Activated CD4-positive, alpha-beta T cell treated with anti-CD3 and anti-CD28 coated beads, Interleukin-2, amount 50 U/mL, for 1 hour (primary cell): ENCODE measurements around the gene MAD1L1.

ENCODE experiments used
- DNase-seq: peaks from one replicate; pipeline ENCODE4 v3.0.0-alpha.2; 2020

MAD1L1 gene

GRCh38 chr7:2099048-2099957 is 133.4 kb downstream of the MAD1L1 start:
- peak; percentile 10 for DNase-seq

DNA sequence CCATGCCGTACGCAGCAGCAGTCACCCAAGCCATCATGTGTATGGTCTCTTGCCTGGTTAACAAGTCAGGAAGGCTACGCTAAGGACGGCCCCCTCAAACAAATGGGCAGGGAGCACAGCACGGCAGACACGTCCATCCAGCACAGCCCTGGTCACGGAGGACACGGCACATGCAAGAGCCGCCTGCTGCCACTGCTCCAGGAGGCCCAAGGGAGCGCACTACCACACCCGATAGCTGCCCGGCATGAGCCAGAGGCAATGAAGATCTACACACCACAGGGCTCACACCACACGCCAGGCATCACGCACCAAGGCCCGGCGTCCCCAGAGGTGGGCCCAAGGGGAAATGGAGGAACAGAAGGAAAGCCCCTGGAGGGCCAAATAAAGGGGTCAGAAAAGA is 134.2 kb downstream of the MAD1L1 start:
- no peak for DNase-seq

DNA sequence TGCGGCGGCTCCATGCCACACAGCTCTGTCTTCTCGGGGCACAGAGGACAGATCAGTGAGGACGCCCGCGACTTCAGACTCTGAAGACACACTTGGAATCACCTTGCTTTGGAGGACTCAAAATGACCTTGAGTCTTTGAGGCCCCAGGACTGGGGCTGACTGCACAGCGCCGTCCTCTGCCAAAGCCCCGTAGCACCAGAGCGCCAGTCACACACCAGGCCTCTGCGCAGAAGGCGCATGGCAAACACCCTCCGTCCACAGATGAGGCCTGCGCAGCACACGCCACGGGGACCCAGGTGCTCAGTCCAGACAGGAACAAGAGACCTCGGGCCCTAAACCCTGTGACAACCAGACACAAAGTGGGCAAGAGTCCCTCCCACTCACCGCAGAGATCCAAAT is 134.7 kb downstream of the MAD1L1 start:
- DNase-seq: no peak

- DNase-seq: no peak
Measured at GRCh38 chr7:2097492-2097891, 135.3 kb downstream of the MAD1L1 start.

DNA sequence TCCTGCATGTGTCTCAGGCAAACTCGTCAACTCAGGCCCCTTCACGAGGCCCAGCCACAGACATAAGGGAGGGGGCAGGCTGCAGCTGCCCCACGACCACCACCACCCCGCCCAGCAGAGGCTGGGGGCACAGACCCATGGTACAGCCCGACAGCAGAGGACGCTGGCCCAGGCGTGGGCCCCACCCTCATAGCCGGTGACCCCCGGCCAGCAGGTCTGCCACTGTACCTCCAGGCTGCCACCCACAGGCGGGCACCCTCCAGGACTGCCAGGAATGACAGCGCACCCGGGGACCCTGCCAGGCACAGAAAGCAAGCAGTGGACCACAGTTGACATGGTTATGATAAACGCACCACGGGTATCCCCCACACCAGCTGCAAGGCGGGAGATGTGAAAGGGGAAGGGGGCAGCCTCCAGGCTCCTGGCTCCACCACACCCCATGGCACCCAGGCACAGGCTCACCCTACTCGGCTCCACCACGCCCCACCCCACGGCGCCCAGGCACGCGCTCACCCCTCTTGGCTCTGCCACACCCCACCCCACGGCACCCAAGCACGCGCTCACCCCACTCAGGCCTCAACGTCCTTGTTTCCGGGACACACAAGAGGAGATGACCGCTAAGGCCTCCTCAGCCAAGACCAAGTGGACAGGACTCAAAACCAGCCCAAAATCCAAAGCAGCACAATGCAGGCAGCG is 135.9 kb downstream of the MAD1L1 start:
- no peak for DNase-seq

DNA sequence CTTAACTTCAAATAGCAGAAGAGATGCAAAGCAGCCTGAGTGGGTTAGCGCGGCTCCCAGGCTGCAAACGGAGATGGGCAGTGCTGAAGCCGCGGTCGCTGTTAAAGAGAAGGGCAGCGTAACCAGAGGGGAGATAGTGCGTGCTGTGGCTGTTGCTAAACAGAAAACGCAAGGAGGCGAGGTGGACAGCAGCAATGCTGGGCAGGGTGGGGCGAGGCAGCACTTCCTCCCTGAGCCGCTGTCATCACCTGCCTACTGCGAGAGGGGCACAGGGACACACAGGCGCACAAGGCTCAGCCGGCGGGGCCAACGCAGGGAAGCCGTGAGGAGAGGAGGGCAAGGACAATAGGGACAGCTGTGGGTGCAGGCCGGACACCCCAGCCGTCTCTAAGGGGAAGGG is 137.3 kb downstream of the MAD1L1 start:
- DNase-seq: no peak

DNA sequence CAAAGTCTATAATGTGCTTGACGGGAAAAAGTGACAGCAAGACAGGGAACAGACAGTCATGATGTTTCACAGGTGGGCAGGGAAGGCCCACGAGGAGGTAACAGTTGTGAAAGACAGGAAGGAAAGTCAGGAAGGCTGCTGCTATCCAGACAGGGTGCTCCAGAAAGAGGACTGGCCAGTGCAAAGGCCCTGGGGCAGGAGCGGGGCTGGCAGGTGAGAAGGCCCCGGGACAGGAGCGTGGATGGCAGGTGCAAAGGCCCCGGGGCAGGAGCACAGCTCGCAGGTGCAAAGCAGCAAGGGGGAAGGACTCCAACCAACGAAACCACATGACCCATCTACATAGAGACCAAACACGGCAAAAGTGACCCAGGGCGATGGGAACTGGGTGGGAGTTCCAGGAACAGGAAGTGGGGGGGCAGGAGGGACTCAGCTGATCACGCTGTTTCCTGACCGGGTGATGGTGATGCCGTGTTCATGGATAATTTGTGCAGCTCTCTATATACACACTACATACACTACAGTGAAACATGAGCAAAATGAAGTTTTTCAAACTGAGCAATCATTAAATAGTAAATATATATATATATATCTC is 138.2 kb downstream of the MAD1L1 start:
- no peak for DNase-seq

- no peak for DNase-seq
Measured at GRCh38 chr7:2093843-2094220, 138.9 kb downstream of the MAD1L1 start.

- no peak for DNase-seq
Measured at GRCh38 chr7:2093215-2093842, 139.4 kb downstream of the MAD1L1 start.

DNA sequence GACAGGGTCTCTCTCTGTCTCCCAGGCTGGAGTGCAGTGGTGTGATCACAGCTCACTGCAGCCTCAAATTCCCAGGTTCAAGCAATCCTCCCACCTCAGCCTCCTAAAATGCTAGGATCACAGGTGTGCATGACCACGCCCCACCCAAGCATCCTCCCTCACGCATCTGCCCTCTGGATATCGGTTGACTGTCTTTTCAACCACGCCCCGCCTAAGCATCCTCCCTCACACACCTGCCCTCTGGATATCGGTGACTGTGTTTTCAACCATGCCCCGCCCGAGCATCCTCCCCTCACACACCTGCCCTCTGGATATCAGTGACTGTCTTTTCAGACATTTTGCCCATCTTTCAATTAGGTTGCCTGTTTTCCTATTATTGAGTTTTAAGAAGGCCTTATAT is 140.5 kb downstream of the MAD1L1 start:
- no peak for DNase-seq

DNA sequence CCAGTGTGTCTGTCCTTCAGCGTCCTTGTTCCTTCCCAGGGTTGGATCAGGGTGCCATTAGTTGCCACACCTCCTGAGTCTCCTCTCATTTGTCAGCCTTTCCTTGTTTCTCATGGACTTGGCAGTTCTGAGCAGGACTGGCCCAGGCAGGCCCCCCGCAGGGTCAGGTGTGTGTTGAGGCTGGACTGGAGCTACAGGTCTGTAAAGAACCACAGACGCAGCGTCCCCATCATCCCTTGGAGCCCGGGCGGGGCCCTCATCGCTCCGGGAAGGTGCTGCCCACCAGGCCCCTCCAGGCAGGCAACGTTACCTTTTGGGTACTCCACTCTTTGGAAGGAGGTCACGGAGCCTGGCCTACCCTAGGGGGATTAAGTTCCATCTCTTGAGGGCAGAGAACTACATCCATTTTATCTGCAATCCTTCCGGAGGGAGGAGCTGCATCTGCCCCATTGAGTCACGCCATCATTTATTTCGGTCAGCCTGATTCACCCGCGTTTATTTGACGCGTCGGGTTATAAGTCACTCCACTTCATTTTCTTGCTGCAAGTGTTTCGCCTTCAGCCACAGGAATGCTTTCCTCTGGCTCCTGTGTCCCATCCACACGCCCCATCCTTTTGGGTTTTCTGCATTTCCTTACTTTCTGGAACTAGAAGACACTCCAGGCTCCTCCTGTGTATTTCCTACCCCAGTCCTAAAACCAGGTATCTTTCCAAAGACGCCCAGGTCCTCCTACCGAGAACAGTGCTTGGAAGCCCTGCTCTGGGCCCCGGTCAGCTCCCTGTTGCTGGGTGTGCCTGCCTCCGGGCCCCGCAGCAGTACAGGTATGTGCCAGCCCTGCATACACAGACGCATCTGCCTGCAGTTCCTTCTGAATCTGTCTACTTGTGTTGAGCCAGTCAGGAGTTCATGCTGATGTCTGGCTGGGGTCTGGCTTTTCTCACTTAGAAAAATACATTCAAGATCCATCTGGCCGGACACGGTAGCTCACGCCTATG is 141.9 kb downstream of the MAD1L1 start:
- DNase-seq: no peak

- no peak for DNase-seq
Measured at GRCh38 chr7:2088801-2089200, 143.9 kb downstream of the MAD1L1 start.

DNA sequence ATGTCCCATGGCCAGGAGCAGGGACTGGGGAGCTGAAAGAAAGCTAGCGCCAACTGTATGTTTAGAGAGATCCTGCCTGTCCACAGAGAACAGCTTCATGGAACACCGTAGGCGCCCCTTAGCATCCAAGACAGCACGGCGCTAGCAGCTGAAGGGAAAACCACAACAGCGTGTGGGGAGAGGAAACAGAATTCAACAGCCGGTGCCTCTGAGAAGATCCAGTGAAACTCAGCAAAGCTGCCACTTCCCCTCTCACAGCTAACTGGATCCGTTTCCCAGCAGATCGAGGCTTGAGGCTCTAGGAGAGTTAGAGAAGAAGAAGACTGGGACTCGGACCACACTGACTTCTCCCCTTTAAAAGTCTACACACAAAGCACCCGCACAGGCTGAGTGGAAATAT is 145.0 kb downstream of the MAD1L1 start:
- no peak for DNase-seq

GRCh38 chr7:2086229-2086628 is 146.5 kb downstream of the MAD1L1 start:
- DNase-seq: no peak

DNA sequence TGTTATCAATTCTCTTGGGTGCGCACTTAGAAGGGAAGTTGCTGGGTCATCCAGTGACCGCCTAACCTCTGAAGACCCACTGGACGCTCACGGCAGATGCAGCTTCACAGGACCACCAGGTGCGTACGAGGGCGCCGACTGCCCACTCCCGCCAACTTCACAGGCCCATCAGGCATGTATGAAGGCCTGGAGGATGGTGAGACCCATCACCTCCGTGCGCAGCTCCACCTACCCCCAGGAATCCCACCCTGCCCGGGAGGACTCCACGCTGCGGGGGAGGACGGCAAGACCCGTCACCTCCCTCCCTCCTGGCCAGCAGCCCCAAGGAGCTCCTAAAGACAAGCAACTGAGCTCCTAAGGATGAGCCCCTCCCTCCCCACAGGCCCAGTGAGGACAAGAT is 146.9 kb downstream of the MAD1L1 start:
- DNase-seq: no peak

GRCh38 chr7:2084781-2085505 is 147.8 kb downstream of the MAD1L1 start:
- no peak for DNase-seq

- no peak for DNase-seq
Measured at GRCh38 chr7:2084331-2084730, 148.4 kb downstream of the MAD1L1 start.

- no peak for DNase-seq
Measured at GRCh38 chr7:2083362-2083761, 149.4 kb downstream of the MAD1L1 start.

DNA sequence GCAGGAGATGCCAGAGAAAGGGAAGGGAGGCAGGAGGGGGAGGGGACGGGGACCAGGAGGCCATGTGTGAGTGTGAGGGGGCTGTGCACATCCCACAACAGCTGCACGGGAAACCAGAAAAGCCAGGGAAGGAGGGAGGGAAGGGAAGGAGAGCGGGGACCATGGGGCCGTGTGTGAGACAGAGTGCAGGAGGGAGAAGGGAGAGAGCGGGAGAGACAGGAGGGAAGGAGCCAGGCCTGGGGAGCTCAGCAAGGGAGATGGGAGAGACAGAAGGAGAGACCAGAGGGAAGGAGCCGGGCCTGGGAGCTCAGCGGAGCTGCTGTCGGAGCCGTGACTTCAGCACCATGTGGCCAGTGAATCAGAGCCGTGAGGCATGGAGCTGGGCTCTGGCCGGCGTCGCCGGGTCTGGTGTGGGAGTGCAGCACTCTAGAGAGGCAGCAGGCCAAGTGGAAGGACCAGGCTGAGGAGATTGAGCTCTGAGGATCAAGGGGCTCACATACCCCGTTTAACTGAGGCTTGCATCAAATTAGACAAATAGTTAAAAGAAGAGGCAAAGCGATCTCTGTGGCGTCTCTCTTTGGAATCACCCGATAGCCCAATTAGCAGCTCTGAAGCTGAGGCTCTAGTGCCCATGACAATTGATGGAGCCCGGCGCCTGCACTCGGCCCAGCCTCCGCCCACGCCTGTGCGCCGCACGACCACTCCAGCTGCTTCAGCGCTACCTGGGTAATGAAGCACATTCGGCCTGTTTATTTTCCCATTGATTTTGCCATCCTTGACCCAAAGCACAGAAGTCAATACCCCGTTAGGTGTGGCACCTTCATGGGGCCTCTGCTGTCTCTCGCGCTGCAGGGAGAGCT is 150.4 kb downstream of the MAD1L1 start:
- no peak for DNase-seq

GRCh38 chr7:2081526-2082135 is 151.1 kb downstream of the MAD1L1 start:
- DNase-seq: no peak
